ENCODE measurements around the gene LYSMD4. TPM values are rescaled to one million over a fixed set of nuclear protein-coding genes. Genes with fewer than 3 reads are reported as not detected.

Gene LYSMD4
- total RNA-seq, 1 donor from 2014 or later: 4.3 TPM

- no peak for DNase-seq (ENCODE audit: low read depth)
- TF ChIP-seq CTCF (conservative IDR thresholded peaks at IDR 0.05; ENCODE audit: low read depth, low read length): no peak
- peak overlapping the region; percentile 82 for H3K4me3 ChIP-seq (ENCODE audit: low read depth, low read length)
These were observed 1.7 kb downstream of the LYSMD4 start for GRCh38 chr15:99731336-99732123.

- peak; percentile 73 for TF ChIP-seq CTCF (conservative IDR thresholded peaks at IDR 0.05; ENCODE audit: low read depth, low read length)
- no peak for DNase-seq (ENCODE audit: low read depth)
- H3K4me3 ChIP-seq (ENCODE audit: low read depth, low read length): no peak overlapping the region
These were observed 3.3 kb downstream of the LYSMD4 start for GRCh38 chr15:99729920-99730319.

GRCh38 chr15:99729327-99729726, 3.9 kb downstream of the LYSMD4 start:
- no peak for TF ChIP-seq CTCF (conservative IDR thresholded peaks at IDR 0.05; ENCODE audit: low read depth, low read length)
- no peak for DNase-seq (ENCODE audit: low read depth)

GRCh38 chr15:99728916-99729315, 4.3 kb downstream of the LYSMD4 start:
- H3K4me3 ChIP-seq (ENCODE audit: low read depth, low read length): no peak overlapping the region
- no peak for DNase-seq (ENCODE audit: low read depth)
- TF ChIP-seq CTCF (conservative IDR thresholded peaks at IDR 0.05; ENCODE audit: low read depth, low read length): no peak

More at GRCh38 chr15:99729327-99729726, 3.9 kb downstream of the LYSMD4 start:
- no peak overlapping the region for H3K4me3 ChIP-seq (ENCODE audit: low read depth, low read length)

GRCh38 chr15:99727733-99728132, 5.5 kb downstream of the LYSMD4 start:
- H3K4me3 ChIP-seq (ENCODE audit: low read depth, low read length): no peak overlapping the region
- no peak for DNase-seq (ENCODE audit: low read depth)
- TF ChIP-seq CTCF (conservative IDR thresholded peaks at IDR 0.05; ENCODE audit: low read depth, low read length): no peak

- no peak for TF ChIP-seq CTCF (conservative IDR thresholded peaks at IDR 0.05; ENCODE audit: low read depth, low read length)
These were observed 5.9 kb downstream of the LYSMD4 start for GRCh38 chr15:99727330-99727729.

GRCh38 chr15:99726333-99726732, 6.9 kb downstream of the LYSMD4 start:
- no peak for DNase-seq (ENCODE audit: low read depth)
- TF ChIP-seq CTCF (conservative IDR thresholded peaks at IDR 0.05; ENCODE audit: low read depth, low read length): no peak

More at GRCh38 chr15:99727330-99727729, 5.9 kb downstream of the LYSMD4 start:
- DNase-seq (ENCODE audit: low read depth): no peak
- H3K4me3 ChIP-seq (ENCODE audit: low read depth, low read length): no peak overlapping the region

More at GRCh38 chr15:99726333-99726732, 6.9 kb downstream of the LYSMD4 start:
- no peak overlapping the region for H3K4me3 ChIP-seq (ENCODE audit: low read depth, low read length)

Data from epithelial cell of proximal tubule (primary cell).